Kidney epithelial cell (primary cell): ENCODE data around the gene DNAH8. TPM values are rescaled to one million over a fixed set of nuclear protein-coding genes. Genes with fewer than 3 reads are reported as not detected.

ENCODE experiments used
- DNase-seq: peaks from one replicate; pipeline ENCODE4 v3.0.0-alpha.2; 2010; ENCODE audit warnings: low read depth
- H3K27me3 ChIP-seq: 2 replicates; pipeline ENCODE4 v1.6.0; 2011; ENCODE audit warnings: low read length; ENCODE audit not compliant: control insufficient read depth, insufficient read depth
- H3K36me3 ChIP-seq: 2 replicates; pipeline ENCODE4 v1.5.1; 2011; ENCODE audit warnings: low read length; ENCODE audit not compliant: control insufficient read depth, insufficient read depth
- H3K4me3 ChIP-seq: 2 replicates; pipeline ENCODE4 v1.5.1; 2011; ENCODE audit warnings: low read depth, mild to moderate bottlenecking, control low read depth, low read length
- CTCF ChIP-seq: IDR thresholded peaks from 2 replicates; pipeline ENCODE4 v1.5.1; 2011; ENCODE audit warnings: mild to moderate bottlenecking, moderate library complexity, low read length, control low read depth, inconsistent platforms; ENCODE audit not compliant: insufficient read depth, poor library complexity, severe bottlenecking
- total RNA-seq: library from RNA; depleted of rRNA; stranded (reverse); fragments of >200 nt; gene quantifications from 2 replicates; pipeline ENCODE4 v1.2.3, GENCODE V29; 2015

DNAH8 gene
- total RNA-seq, 1 donor from 2014 or later = not detected

- TF ChIP-seq CTCF = no peak
- Histone ChIP-seq H3K4me3 (no peak overlapping the region), H3K36me3 (no peaks in the 10 kb centered on the region), H3K27me3 (no peaks in the 10 kb centered on the region)
- DNase-seq = no peak
Observed at GRCh38 chr6:38686270-38687042, 28.7 kb upstream of the DNAH8 start.

GRCh38 chr6:38687043-38687353 is 28.1 kb upstream of the DNAH8 start:
- TF ChIP-seq CTCF = no peak
- H3K4me3 ChIP-seq = no peak overlapping the region
- H3K27me3 ChIP-seq = no peaks in the 10 kb centered on the region
- H3K36me3 ChIP-seq = no peaks in the 10 kb centered on the region
- DNase-seq = no peak

- Histone ChIP-seq H3K27me3 (no peaks in the 10 kb centered on the region), H3K4me3 (no peak overlapping the region), H3K36me3 (no peaks in the 10 kb centered on the region)
- no peak for DNase-seq
- TF ChIP-seq CTCF = no peak
Observed at GRCh38 chr6:38687549-38687948, 27.6 kb upstream of the DNAH8 start.

- Histone ChIP-seq H3K27me3 (no peaks in the 10 kb centered on the region), H3K36me3 (no peaks in the 10 kb centered on the region), H3K4me3 (no peak overlapping the region)
- TF ChIP-seq CTCF = no peak
- no peak for DNase-seq
Observed at GRCh38 chr6:38688579-38689087, 26.5 kb upstream of the DNAH8 start.

- H3K27me3 ChIP-seq = no peaks in the 10 kb centered on the region
- no peak overlapping the region for H3K4me3 ChIP-seq
- H3K36me3 ChIP-seq = no peaks in the 10 kb centered on the region
- TF ChIP-seq CTCF = no peak
- no peak for DNase-seq
Observed at GRCh38 chr6:38695227-38695900, 19.7 kb upstream of the DNAH8 start.
